ENCODE results near the gene SARNP. TPM values are rescaled to one million over a fixed set of nuclear protein-coding genes. Genes with fewer than 3 reads are reported as not detected.
"Not testable (repeated sequence)": the region's sequence is repeated elsewhere in the genome, so short reads cannot be mapped to it uniquely, and the experiment has no call there.

Gene SARNP, protein sequence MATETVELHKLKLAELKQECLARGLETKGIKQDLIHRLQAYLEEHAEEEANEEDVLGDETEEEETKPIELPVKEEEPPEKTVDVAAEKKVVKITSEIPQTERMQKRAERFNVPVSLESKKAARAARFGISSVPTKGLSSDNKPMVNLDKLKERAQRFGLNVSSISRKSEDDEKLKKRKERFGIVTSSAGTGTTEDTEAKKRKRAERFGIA
- 100 to 1,000 TPM in 1 of 5 donors, 10 to 100 TPM in 4; 16.1 to 200 (median 60.1) TPM for total RNA-seq
- 10 to 100 TPM; 93.1 to 99.3 (median 94.2) TPM for polyA plus RNA-seq
- long read RNA-seq, donor 1, transcript SARNP-201 (11 exons, 926 nt): major isoform, 10 of 16 reads
- long read RNA-seq, donor 1, partial matches to known transcripts: 5 of 16 reads
- long read RNA-seq, donor 1, other reads (novel, unspliced or antisense): 0 of 16 reads
- long read RNA-seq, donor 2, transcript SARNP-201 (11 exons, 926 nt): major isoform, 14 of 16 reads
- long read RNA-seq, donor 2, partial matches to known transcripts: 0 of 16 reads
- long read RNA-seq, donor 2, other reads (novel, unspliced or antisense): 0 of 16 reads
- long read RNA-seq, donor 3, transcript SARNP-201 (11 exons, 926 nt): major isoform, 7 of 9 reads
- long read RNA-seq, donor 3, partial matches to known transcripts: 0 of 9 reads
- long read RNA-seq, donor 3, other reads (novel, unspliced or antisense): 0 of 9 reads
- long read RNA-seq, donor 4, partial matches to known transcripts: 0 of 2 reads
- long read RNA-seq, donor 4, other reads (novel, unspliced or antisense): 0 of 2 reads
- long read RNA-seq, donor 5, transcript SARNP-201 (11 exons, 926 nt): major isoform, 24 of 27 reads
- long read RNA-seq, donor 5, partial matches to known transcripts: 0 of 27 reads
- long read RNA-seq, donor 5, other reads (novel, unspliced or antisense): 0 of 27 reads
- long read RNA-seq, donor 6, transcript SARNP-201 (11 exons, 926 nt): major isoform, 46 of 59 reads
- long read RNA-seq, donor 6, transcript SARNP-202 (12 exons, 1,163 nt): minor isoform, 5 of 59 reads
- long read RNA-seq, donor 6, partial matches to known transcripts: 0 of 59 reads
- long read RNA-seq, donor 6, other reads (novel, unspliced or antisense): 5 of 59 reads
- long read RNA-seq, donor 7, transcript SARNP-201 (11 exons, 926 nt): major isoform, 19 of 20 reads
- long read RNA-seq, donor 7, partial matches to known transcripts: 0 of 20 reads
- long read RNA-seq, donor 7, other reads (novel, unspliced or antisense): 0 of 20 reads
- long read RNA-seq, donor 8, transcript SARNP-201 (11 exons, 926 nt): major isoform, 21 of 32 reads
- long read RNA-seq, donor 8, partial matches to known transcripts: 0 of 32 reads
- long read RNA-seq, donor 8, other reads (novel, unspliced or antisense): 0 of 32 reads
- long read RNA-seq, donor 9, transcript SARNP-201 (11 exons, 926 nt): major isoform, 20 of 24 reads
- long read RNA-seq, donor 9, partial matches to known transcripts: 0 of 24 reads
- long read RNA-seq, donor 9, other reads (novel, unspliced or antisense): 0 of 24 reads
- long read RNA-seq, donor 10, transcript SARNP-201 (11 exons, 926 nt): major isoform, 6 of 7 reads
- long read RNA-seq, donor 10, partial matches to known transcripts: 0 of 7 reads
- long read RNA-seq, donor 10, other reads (novel, unspliced or antisense): 0 of 7 reads

GRCh38 chr12:55817345-55818139 lies at the start of gene SARNP, which contains the start of gene ORMDL2:
TSS of gene SARNP (minus strand) at chr12:55817724. CDS start at chr12:55817701, 23 bp downstream.
TSS of gene ORMDL2 (plus strand) at chr12:55818041. CDS start at chr12:55819000, 959 bp downstream.
- peak; percentile 98 to 100 for DNase-seq
- Histone ChIP-seq H3K9me3 (no peaks in the 10 kb centered on the region), H3K4me1 (peaks cover 29 to 61% (median 51%) of the 10 kb centered on the region in 4 donors), H3K27me3 (no peaks in the 10 kb centered on the region), H3K27ac (peak within 1 kb of the TSS; percentile 87 to 94 (median 90)), H3K4me3 (peak within 1 kb of the TSS; percentile 82 to 89 (median 84)), H3K36me3 (peaks cover 20 to 69% (median 58%) of the 10 kb centered on the region in 4 donors)
- TF ChIP-seq POLR2AphosphoS5 (IDR thresholded peaks at IDR 0.05) (peak; percentile 73 to 86 (median 74)), EP300 (IDR thresholded peaks at IDR 0.05) (no peak), POLR2A (IDR thresholded peaks at IDR 0.05) (peak in 2 of 4 donors; percentile 15 to 53)
- TF ChIP-seq, protein P1, sequence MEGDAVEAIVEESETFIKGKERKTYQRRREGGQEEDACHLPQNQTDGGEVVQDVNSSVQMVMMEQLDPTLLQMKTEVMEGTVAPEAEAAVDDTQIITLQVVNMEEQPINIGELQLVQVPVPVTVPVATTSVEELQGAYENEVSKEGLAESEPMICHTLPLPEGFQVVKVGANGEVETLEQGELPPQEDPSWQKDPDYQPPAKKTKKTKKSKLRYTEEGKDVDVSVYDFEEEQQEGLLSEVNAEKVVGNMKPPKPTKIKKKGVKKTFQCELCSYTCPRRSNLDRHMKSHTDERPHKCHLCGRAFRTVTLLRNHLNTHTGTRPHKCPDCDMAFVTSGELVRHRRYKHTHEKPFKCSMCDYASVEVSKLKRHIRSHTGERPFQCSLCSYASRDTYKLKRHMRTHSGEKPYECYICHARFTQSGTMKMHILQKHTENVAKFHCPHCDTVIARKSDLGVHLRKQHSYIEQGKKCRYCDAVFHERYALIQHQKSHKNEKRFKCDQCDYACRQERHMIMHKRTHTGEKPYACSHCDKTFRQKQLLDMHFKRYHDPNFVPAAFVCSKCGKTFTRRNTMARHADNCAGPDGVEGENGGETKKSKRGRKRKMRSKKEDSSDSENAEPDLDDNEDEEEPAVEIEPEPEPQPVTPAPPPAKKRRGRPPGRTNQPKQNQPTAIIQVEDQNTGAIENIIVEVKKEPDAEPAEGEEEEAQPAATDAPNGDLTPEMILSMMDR (IDR thresholded peaks at IDR 0.05): no peak
- intact Hi-C loops (cut with DNase I; ENCODE audit: low total_unique reads): no loop called here
- WGBS, 5 donors: 0 to 1% (median 0%) methylated on average over 38 of the region's 38 CpGs

GRCh38 chr12:55866454-55867004 lies 49.0 kb upstream of the SARNP start:
- H3K27me3 ChIP-seq, H3K4me3 ChIP-seq, DNase-seq, H3K36me3 ChIP-seq, H3K27ac ChIP-seq, H3K4me1 ChIP-seq: not testable (repeated sequence)
- intact Hi-C loops (cut with DNase I; ENCODE audit: low total_unique reads): loop anchor here (10.0 kb wide), 1 partner anchor 92 kb away; no protein-coding TSS in a partner anchor
- 89 to 98% (median 98%) methylated on average over 3 of the region's 3 CpGs for WGBS, 5 donors
- peaks cover 4 to 16% (median 11%) of the 10 kb centered on the region in 4 donors for H3K9me3 ChIP-seq

DNA sequence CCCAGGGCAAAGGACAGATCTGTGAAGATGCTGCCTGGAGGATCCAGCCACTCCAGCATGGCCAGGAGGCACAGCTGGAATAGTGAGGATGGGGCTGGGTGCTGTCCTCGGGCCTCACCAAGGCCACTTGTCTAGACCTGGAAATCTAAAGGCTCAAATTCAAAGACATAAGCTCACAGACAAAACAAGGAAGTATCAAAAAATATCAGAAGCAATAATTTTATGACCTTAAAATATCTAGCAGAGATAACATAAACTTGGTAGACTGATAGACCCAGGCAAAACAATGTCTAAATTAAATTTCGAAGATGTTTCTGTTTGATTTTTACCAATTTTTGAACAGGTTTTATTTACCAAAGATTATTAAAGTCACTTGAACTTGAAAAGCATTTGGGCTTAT lies 47.8 kb upstream of the SARNP start:
- TF ChIP-seq EP300 (IDR thresholded peaks at IDR 0.05) (no peak), POLR2A (IDR thresholded peaks at IDR 0.05) (no peak), POLR2AphosphoS5 (IDR thresholded peaks at IDR 0.05) (no peak)
- TF ChIP-seq, protein P1 (IDR thresholded peaks at IDR 0.05): no peak
- Histone ChIP-seq H3K9me3 (peaks cover 4 to 16% (median 11%) of the 10 kb centered on the region in 4 donors), H3K36me3 (no peaks in the 10 kb centered on the region), H3K4me3 (no peak overlapping the region), H3K27me3 (no peaks in the 10 kb centered on the region), H3K4me1 (no peaks in the 10 kb centered on the region), H3K27ac (no peak overlapping the region)
- DNase-seq: no peak
- intact Hi-C loops (cut with DNase I; ENCODE audit: low total_unique reads): loop anchor here (10.0 kb wide), 1 partner anchor 91 kb away; no protein-coding TSS in a partner anchor
- WGBS, 5 donors: 90 to 97% (median 92%) methylated on average over 2 of the region's 2 CpGs

DNA sequence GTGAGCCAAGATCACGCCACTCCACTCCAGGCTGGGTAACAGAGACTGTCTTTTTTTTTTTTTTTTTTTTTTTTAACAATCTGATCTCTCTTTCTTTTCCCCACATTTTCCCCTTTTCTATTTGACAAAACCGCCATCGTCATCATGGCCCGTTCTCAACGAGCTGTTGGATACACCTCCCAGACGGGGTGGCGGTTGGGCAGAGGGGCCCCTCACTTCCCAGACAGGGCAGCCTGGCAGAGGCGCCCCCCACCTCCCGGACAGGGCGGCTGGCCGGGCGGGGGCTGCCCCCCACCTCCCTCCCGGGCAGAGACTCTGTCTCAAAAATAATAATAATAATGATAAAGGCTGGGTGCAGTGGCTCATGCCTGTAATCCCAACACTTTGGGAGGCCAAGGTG lies 45.4 kb upstream of the SARNP start:
- not testable (repeated sequence) for H3K27me3 ChIP-seq, DNase-seq, H3K4me1 ChIP-seq, H3K36me3 ChIP-seq, H3K4me3 ChIP-seq, H3K27ac ChIP-seq
- WGBS, 5 donors: 95 to 99% (median 98%) methylated on average over 10 to 13 of the region's 13 CpGs
- intact Hi-C loops (cut with DNase I; ENCODE audit: low total_unique reads): loop anchor here (10.0 kb wide), 1 partner anchor 88 kb away; no protein-coding TSS in a partner anchor
- peaks cover 4 to 16% (median 11%) of the 10 kb centered on the region in 4 donors for H3K9me3 ChIP-seq

Data from stomach (tissue), 19 donors.